ENCODE data around the gene GTSE1.

- TF ChIP-seq ESRRG (CRISPR knock-in tag; IDR thresholded peaks at IDR 0.05) (no peak), PATZ1 (CRISPR knock-in tag; IDR thresholded peaks at IDR 0.05; ENCODE audit: borderline replicate concordance) (no peak), OSR1 (CRISPR knock-in tag; IDR thresholded peaks at IDR 0.05) (no peak), TCF4 (CRISPR knock-in tag; IDR thresholded peaks at IDR 0.05; ENCODE audit: borderline replicate concordance) (no peak), GLIS3 (CRISPR knock-in tag; IDR thresholded peaks at IDR 0.05) (no peak), ISL1 (CRISPR knock-in tag; IDR thresholded peaks at IDR 0.05) (no peak), ZNF8 (CRISPR knock-in tag; IDR thresholded peaks at IDR 0.05) (no peak), ZFP30 (CRISPR knock-in tag; IDR thresholded peaks at IDR 0.05) (no peak), TSHZ2 (CRISPR knock-in tag; IDR thresholded peaks at IDR 0.05) (no peak), RARB (CRISPR knock-in tag; IDR thresholded peaks at IDR 0.05) (no peak), ARNTL (CRISPR knock-in tag; IDR thresholded peaks at IDR 0.05; ENCODE audit: borderline replicate concordance, low read depth) (no peak), BACH2 (CRISPR knock-in tag; IDR thresholded peaks at IDR 0.05; ENCODE audit: borderline replicate concordance) (no peak), ZNF70 (CRISPR knock-in tag; IDR thresholded peaks at IDR 0.05) (no peak)
Measured at GRCh38 chr22:46374663-46375474, 78.2 kb downstream of the GTSE1 start.

Measured in SK-N-SH treated with all-trans-retinoic acid at 6 μM for 48 hours (cell line).